Liver (tissue), 3 donors: ENCODE measurements around the gene AK5.

Source experiments
- HNF4G ChIP-seq: IDR thresholded peaks from 2 replicates; pipeline ENCODE4 v1.6.1; 2016; ENCODE audit warnings: antibody characterized with exemption
- RXRA ChIP-seq, 2 donors: IDR thresholded peaks; 2 replicates each; pipeline ENCODE4 v1.6.1; 2017 to 2018; ENCODE audit warnings: antibody characterized with exemption in 2 of 2, mild to moderate bottlenecking in 1 of 2
- TAF1 ChIP-seq: conservative IDR thresholded peaks from 2 replicates; pipeline ENCODE4 v1.6.1; 2016; ENCODE audit warnings: antibody characterized with exemption, mild to moderate bottlenecking
- YY1 ChIP-seq: IDR thresholded peaks from 2 replicates; pipeline ENCODE4 v1.6.1; 2016; ENCODE audit warnings: antibody characterized with exemption, mild to moderate bottlenecking
- TF ChIP-seq, protein P1 (sequence below): IDR thresholded peaks from 2 replicates; pipeline ENCODE4 v1.6.1; 2016; ENCODE audit warnings: antibody characterized with exemption
- TF ChIP-seq, protein P2 (sequence below): fragments of 150-350 bp; IDR thresholded peaks from 2 replicates; pipeline ENCODE4 v1.5.1; 2017; ENCODE audit warnings: improper control_type of control experiment, low read depth, low read length; ENCODE audit not compliant: missing input control
- donor health status: healthy.
- donor health status: healthy.

DNA sequence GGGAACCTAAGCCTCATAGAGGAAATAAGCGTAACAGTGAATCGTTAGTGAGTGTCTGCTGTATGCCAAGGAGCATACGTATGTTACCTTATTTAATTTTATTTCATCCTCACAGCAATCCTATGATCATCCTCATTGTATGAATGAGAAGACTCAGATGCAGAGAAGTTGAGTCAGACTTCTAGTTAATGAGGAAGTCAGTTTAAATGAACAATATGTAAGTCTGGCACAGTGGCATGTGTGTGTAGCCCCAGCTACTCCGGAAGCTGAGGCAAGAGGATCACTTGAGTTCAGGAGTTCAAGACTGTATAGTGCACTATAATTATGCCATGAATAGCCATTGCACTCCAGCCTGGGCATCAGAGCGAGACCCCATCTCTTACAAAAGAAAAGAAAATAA, 252.6 kb downstream of the AK5 start:
- TF ChIP-seq, protein P1, sequence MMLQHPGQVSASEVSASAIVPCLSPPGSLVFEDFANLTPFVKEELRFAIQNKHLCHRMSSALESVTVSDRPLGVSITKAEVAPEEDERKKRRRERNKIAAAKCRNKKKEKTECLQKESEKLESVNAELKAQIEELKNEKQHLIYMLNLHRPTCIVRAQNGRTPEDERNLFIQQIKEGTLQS: no peak
- TF ChIP-seq, protein P2, sequence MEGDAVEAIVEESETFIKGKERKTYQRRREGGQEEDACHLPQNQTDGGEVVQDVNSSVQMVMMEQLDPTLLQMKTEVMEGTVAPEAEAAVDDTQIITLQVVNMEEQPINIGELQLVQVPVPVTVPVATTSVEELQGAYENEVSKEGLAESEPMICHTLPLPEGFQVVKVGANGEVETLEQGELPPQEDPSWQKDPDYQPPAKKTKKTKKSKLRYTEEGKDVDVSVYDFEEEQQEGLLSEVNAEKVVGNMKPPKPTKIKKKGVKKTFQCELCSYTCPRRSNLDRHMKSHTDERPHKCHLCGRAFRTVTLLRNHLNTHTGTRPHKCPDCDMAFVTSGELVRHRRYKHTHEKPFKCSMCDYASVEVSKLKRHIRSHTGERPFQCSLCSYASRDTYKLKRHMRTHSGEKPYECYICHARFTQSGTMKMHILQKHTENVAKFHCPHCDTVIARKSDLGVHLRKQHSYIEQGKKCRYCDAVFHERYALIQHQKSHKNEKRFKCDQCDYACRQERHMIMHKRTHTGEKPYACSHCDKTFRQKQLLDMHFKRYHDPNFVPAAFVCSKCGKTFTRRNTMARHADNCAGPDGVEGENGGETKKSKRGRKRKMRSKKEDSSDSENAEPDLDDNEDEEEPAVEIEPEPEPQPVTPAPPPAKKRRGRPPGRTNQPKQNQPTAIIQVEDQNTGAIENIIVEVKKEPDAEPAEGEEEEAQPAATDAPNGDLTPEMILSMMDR: no peak
- TF ChIP-seq RXRA (IDR thresholded peaks at IDR 0.05) (no peak), HNF4G (no peak), YY1 (no peak), TAF1 (no peak)
